Ovary (tissue), 3 donors: Measurements from ENCODE around the gene ABL2.

Experiments used
- CTCF ChIP-seq, 3 donors: fragments of 450-650 bp in 2 of 3; fragments of 200-600 bp in 1 of 3; IDR thresholded peaks; one replicate each; pipeline versions ENCODE4 v1.5.1 to v1.8.0; 2016 to 2022; ENCODE audit warnings: antibody characterized with exemption in 3 of 3, mild to moderate bottlenecking in 1 of 3
- EP300 ChIP-seq: sonication (generic); formaldehyde crosslinking; IDR thresholded peaks from one replicate; pipeline ENCODE4 v1.6.1; 2017; ENCODE audit warnings: antibody characterized with exemption
- POLR2A ChIP-seq: fragments of 450-650 bp; IDR thresholded peaks from one replicate; pipeline ENCODE4 v1.6.1; 2017; ENCODE audit warnings: antibody characterized with exemption, mild to moderate bottlenecking, moderate library complexity
- donor health status: DM: no; HTN: no; CAD: no.

GRCh38 chr1:179234863-179235262, 5.4 kb upstream of the ABL2 start:
- TF ChIP-seq CTCF (IDR thresholded peaks at IDR 0.05) (no peak), EP300 (no peak), POLR2A (no peak)
